GM19023 (cell line): ENCODE data around the gene UBE2L6.

Experiments used
- ATAC-seq: cut with Tn5 transposase; IDR thresholded peaks from one replicate; pipeline ENCODE4 v1.9.1; 2021; ENCODE audit warnings: mild to moderate bottlenecking, moderate library complexity; ENCODE audit not compliant: unreplicated experiment

The UBE2L6 gene

DNA sequence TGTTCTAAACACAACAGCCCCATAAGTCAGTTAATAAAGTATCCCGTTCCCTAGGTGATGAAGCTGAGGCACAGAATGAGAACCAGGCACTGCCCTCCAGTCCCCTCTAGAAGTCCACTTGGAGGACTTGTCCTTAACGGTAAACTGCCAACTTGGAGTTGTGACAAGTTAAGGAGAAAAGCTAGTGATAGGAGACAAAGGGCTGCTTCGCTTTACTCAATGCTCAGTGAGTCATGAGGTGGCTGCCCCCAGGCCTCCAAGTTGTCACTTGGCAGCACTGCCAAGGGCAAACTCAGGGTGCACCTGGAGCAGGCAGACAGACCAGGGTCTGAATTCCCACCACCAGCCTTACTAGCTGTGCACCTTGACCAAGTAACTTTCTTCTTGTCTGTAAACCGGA lies 65.5 kb downstream of the UBE2L6 start:
- no peak for ATAC-seq
